Astrocyte of the cerebellum (primary cell): ENCODE measurements around the gene POU2F3.

ENCODE experiments used
- DNase-seq: peaks from one replicate; pipeline ENCODE4 v3.0.0-alpha.2; 2011; ENCODE audit warnings: low read depth
- H3K4me3 ChIP-seq: 2 replicates; pipeline ENCODE4 v1.5.1; 2011; ENCODE audit warnings: mild to moderate bottlenecking, low read depth, low read length, moderate library complexity
- in situ Hi-C: cut with HindIII; loops from 2 replicates; pipeline ENCODE4 v1.10.0; 2017; ENCODE audit warnings: low sequenced_read_pairs
- TF ChIP-seq, protein P1 (sequence below): IDR thresholded peaks from 2 replicates; pipeline ENCODE4 v1.5.1; 2012; ENCODE audit warnings: low read length, low read depth, moderate library complexity, mild to moderate bottlenecking; ENCODE audit errors: missing control alignments

Gene POU2F3

DNA sequence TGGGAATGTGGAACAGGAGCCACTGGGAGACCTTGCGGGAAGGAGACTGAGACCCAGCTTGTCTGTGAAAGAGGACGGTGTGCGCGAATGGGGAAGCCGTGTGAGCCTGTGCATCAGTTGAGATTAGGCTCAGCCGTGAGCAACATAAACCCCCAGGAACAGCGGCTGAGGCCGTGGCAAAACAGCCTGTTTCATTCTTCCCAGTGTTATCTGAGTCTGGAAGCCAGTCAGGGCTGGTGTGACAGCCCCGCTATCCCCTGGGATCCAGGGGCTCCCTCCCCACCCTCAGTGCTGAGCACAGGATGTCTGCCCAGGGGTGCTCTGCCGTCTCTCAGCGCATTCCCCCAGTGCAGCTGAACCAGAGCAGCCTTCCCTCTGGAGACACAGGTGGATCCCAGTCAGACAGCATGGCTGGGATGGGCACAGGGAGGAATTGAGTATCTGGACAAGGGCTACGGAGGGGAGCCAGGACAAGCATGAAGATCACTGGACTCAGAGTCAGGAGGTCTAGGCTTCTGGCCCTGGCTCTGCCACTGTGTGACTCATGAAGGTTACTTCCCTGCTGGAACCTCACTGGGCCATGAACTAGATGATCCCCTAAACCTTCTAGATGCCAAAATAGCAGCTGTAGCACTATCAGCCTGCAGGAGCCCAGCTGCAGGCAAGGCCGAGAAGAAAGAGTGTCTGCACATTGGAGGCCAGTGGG is 20.6 kb upstream of the POU2F3 start:
- H3K4me3 ChIP-seq = no peak overlapping the region
- TF ChIP-seq, protein P1, sequence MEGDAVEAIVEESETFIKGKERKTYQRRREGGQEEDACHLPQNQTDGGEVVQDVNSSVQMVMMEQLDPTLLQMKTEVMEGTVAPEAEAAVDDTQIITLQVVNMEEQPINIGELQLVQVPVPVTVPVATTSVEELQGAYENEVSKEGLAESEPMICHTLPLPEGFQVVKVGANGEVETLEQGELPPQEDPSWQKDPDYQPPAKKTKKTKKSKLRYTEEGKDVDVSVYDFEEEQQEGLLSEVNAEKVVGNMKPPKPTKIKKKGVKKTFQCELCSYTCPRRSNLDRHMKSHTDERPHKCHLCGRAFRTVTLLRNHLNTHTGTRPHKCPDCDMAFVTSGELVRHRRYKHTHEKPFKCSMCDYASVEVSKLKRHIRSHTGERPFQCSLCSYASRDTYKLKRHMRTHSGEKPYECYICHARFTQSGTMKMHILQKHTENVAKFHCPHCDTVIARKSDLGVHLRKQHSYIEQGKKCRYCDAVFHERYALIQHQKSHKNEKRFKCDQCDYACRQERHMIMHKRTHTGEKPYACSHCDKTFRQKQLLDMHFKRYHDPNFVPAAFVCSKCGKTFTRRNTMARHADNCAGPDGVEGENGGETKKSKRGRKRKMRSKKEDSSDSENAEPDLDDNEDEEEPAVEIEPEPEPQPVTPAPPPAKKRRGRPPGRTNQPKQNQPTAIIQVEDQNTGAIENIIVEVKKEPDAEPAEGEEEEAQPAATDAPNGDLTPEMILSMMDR = no peak
- DNase-seq = no peak
- in situ Hi-C loops = no loop called here

DNA sequence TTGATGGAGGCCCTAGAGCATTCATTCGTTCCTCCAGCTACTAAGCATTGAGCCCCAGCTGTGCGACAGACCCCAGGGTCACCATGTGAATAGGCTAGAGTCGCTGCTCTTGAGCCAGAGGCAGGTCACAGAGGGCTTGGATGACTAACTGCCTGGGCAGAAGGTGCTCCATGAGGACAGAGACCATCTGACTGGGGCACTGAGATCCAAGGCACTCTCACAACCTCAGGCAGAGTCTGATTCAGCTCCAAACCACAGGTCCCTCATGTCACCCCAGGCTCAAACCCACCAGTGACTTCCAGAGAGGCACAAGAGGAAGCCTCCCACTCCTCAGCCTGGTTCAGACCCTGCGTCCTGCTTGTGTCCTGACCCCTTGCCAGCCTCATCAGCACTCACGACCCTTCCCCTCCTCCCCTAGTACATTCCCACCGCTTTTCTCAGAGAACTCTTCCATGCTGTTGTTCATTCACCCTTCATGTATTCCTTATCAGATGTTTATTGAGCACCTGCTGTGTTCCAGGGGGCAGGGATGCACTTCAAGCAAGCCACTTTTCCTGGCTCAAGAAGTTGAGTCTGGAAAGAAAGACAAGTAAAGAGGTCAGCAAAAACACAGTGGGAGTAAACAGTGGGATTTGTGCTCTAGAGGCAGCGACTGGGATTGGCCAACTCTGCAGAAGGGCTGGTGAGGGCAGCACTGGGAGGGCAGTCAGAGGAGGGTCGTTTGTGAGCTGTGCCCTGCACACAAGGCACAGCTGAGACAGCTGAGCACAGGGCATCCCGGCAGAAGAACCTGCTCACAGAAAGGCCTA is 19.8 kb upstream of the POU2F3 start:
- in situ Hi-C loops = no loop called here
- no peak for DNase-seq
- TF ChIP-seq, protein P1 = no peak
- no peak overlapping the region for H3K4me3 ChIP-seq

DNA sequence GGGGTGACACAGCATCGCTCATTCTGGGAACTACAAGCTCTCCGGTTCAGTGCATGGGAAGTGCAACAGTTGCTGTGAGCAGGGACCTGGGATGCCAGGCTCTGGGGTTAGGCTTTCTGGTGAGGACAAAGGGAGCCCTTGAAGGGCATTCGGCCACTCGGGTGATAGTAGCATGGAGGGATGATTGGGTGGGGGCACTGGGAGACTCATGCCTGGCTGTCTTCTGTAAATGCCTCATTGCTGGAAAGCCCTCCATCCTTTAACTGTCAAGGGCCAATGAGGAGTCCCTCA is 19.2 kb upstream of the POU2F3 start:
- TF ChIP-seq, protein P1 = no peak
- DNase-seq = no peak
- H3K4me3 ChIP-seq = no peak overlapping the region
- in situ Hi-C loops = no loop called here

DNA sequence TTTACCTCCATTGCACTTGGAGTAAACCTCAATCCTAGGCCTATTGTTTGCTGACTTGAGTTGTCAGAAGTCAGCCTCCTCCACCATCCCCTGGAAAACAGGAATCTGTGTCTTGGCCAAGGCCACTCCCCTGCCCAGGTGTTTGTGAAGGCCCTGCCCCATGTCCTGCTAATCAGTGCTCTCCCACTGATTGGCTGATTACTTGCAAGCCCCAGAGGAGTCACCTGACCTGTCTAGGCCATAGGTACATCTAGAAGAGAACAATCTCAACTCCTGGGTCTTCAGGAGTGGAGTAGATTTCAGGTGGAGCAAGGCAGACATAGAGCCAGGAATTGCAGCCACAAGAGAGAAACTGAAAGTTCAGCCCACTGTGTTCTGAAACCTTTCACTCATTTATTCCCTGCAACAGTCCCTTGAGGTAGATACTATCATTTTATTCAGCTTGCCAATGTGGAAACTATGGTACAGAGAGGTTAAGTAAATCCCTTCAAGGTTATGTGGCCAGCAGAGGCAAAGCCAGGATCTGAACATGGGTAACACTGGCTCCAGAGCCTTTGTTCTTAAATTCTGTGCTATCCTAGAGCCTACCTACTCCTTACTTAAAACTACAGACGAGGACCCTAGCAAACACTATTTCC is 18.7 kb upstream of the POU2F3 start:
- no peak for DNase-seq
- in situ Hi-C loops = no loop called here
- TF ChIP-seq, protein P1 = no peak
- no peak overlapping the region for H3K4me3 ChIP-seq

DNA sequence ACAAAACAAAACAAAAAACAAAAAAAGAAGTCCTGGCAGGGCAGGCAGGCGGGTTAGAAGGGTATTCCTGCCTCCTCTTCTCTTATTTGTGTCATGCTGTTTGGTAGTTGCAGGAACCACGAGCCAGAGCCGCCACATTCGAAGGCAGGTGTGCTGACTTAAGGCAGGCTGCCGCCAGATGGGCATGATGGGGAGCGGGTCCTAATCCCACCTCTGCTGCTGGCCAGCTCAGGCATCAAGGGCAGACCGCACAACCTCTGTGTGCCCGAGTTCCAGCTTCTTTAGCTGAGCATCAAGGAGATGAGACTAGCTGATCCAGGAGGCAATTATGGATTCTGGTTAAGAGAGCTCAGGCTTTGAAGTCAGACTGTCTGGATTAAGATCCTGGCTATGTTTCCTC is 17.0 kb upstream of the POU2F3 start:
- H3K4me3 ChIP-seq = no peak overlapping the region
- TF ChIP-seq, protein P1 = no peak
- in situ Hi-C loops = no loop called here
- no peak for DNase-seq

DNA sequence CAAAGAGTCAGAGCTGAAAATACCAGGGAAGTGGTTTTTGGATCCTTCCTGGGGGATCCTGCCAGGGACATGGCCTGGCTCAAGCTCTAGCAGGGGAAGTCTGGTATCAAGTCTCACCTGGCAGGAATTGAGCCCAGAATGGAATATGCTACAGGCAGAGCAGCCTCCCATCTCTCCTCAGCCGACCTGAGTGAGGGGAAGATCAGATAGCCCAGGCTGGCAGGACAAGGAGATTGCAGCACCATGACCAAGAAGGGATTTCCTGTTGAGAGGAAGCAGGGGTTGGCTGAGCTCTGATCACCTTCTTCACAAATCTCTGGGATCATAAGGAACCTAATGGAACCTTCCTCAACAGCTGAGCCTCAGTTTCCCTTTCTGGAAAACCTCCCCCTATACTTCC is 16.1 kb upstream of the POU2F3 start:
- no peak overlapping the region for H3K4me3 ChIP-seq
- in situ Hi-C loops = no loop called here
- DNase-seq = no peak
- TF ChIP-seq, protein P1 = no peak
